ENCODE results near the gene HSBP1.
A peak's percentile ranks its signal among the peaks of the same experiment; 100 is the strongest.

Gene HSBP1

GRCh38 chr16:83792391-83792790 lies 15.4 kb upstream of the HSBP1 start:
- Mint-ChIP-seq H3K4me3 (no peak overlapping the region), H3K27ac (no peak overlapping the region), H3K27me3 (peaks cover 2% of the 10 kb centered on the region), H3K4me1 (ENCODE audit: low read depth) (peaks cover 9% of the 10 kb centered on the region), H3K9me3 (no peaks in the 10 kb centered on the region), H3K36me3 (ENCODE audit: low read depth) (no peaks in the 10 kb centered on the region)
- intact Hi-C loops (cut with micrococcal nuclease): no loop called here

GRCh38 chr16:83793179-83793578 lies 14.6 kb upstream of the HSBP1 start:
- Mint-ChIP-seq H3K4me1 (ENCODE audit: low read depth) (peaks cover 9% of the 10 kb centered on the region), H3K27ac (no peak overlapping the region), H3K27me3 (no peaks in the 10 kb centered on the region), H3K4me3 (no peak overlapping the region), H3K36me3 (ENCODE audit: low read depth) (no peaks in the 10 kb centered on the region), H3K9me3 (no peaks in the 10 kb centered on the region)
- intact Hi-C loops (cut with micrococcal nuclease): no loop called here

- Mint-ChIP-seq H3K9me3 (no peaks in the 10 kb centered on the region), H3K36me3 (ENCODE audit: low read depth) (no peaks in the 10 kb centered on the region), H3K4me3 (no peak overlapping the region), H3K4me1 (ENCODE audit: low read depth) (peaks cover 9% of the 10 kb centered on the region), H3K27ac (no peak overlapping the region), H3K27me3 (no peaks in the 10 kb centered on the region)
- intact Hi-C loops (cut with micrococcal nuclease): no loop called here
Measured at GRCh38 chr16:83794860-83795554, 12.8 kb upstream of the HSBP1 start.

- H3K4me1 Mint-ChIP-seq (ENCODE audit: low read depth): peaks cover 11% of the 10 kb centered on the region
- intact Hi-C loops (cut with micrococcal nuclease): no loop called here
- no peak overlapping the region for H3K27ac Mint-ChIP-seq
- H3K36me3 Mint-ChIP-seq (ENCODE audit: low read depth): no peaks in the 10 kb centered on the region
- no peak overlapping the region for H3K4me3 Mint-ChIP-seq
- H3K27me3 Mint-ChIP-seq: peaks cover 1% of the 10 kb centered on the region
- H3K9me3 Mint-ChIP-seq: no peaks in the 10 kb centered on the region
Measured at GRCh38 chr16:83797013-83797412, 10.8 kb upstream of the HSBP1 start.

GRCh38 chr16:83799336-83799735 lies 8.4 kb upstream of the HSBP1 start:
- Mint-ChIP-seq H3K9me3 (no peaks in the 10 kb centered on the region), H3K36me3 (ENCODE audit: low read depth) (no peaks in the 10 kb centered on the region), H3K27ac (no peak overlapping the region), H3K4me3 (no peak overlapping the region), H3K4me1 (ENCODE audit: low read depth) (peaks cover 33% of the 10 kb centered on the region), H3K27me3 (peaks cover 1% of the 10 kb centered on the region)
- intact Hi-C loops (cut with micrococcal nuclease): no loop called here

- no peaks in the 10 kb centered on the region for H3K9me3 Mint-ChIP-seq
- H3K4me3 Mint-ChIP-seq: no peak overlapping the region
- no peak overlapping the region for H3K27ac Mint-ChIP-seq
- peaks cover 50% of the 10 kb centered on the region for H3K4me1 Mint-ChIP-seq (ENCODE audit: low read depth)
- H3K27me3 Mint-ChIP-seq: peaks cover 1% of the 10 kb centered on the region
- no peaks in the 10 kb centered on the region for H3K36me3 Mint-ChIP-seq (ENCODE audit: low read depth)
- intact Hi-C loops (cut with micrococcal nuclease): no loop called here
Measured at GRCh38 chr16:83802135-83802534, 5.6 kb upstream of the HSBP1 start.

GRCh38 chr16:83802554-83803205 lies 5.1 kb upstream of the HSBP1 start:
- no peak overlapping the region for H3K4me3 Mint-ChIP-seq
- no peaks in the 10 kb centered on the region for H3K9me3 Mint-ChIP-seq
- H3K36me3 Mint-ChIP-seq (ENCODE audit: low read depth): peaks cover under 1% of the 10 kb centered on the region
- peaks cover 53% of the 10 kb centered on the region for H3K4me1 Mint-ChIP-seq (ENCODE audit: low read depth)
- intact Hi-C loops (cut with micrococcal nuclease): no loop called here
- peaks cover 1% of the 10 kb centered on the region for H3K27me3 Mint-ChIP-seq
- no peak overlapping the region for H3K27ac Mint-ChIP-seq

GRCh38 chr16:83803811-83804210 lies 4.0 kb upstream of the HSBP1 start:
- Mint-ChIP-seq H3K36me3 (ENCODE audit: low read depth) (peaks cover 12% of the 10 kb centered on the region), H3K4me3 (no peak overlapping the region), H3K27ac (peak overlapping the region; percentile 98), H3K4me1 (ENCODE audit: low read depth) (peaks cover 59% of the 10 kb centered on the region), H3K27me3 (peaks cover 1% of the 10 kb centered on the region), H3K9me3 (no peaks in the 10 kb centered on the region)
- intact Hi-C loops (cut with micrococcal nuclease): no loop called here

GRCh38 chr16:83804366-83804765 lies 3.4 kb upstream of the HSBP1 start:
- H3K4me3 Mint-ChIP-seq: no peak overlapping the region
- intact Hi-C loops (cut with micrococcal nuclease): no loop called here
- H3K4me1 Mint-ChIP-seq (ENCODE audit: low read depth): peaks cover 65% of the 10 kb centered on the region
- peak overlapping the region; percentile 98 for H3K27ac Mint-ChIP-seq
- peaks cover 18% of the 10 kb centered on the region for H3K36me3 Mint-ChIP-seq (ENCODE audit: low read depth)
- peaks cover 1% of the 10 kb centered on the region for H3K27me3 Mint-ChIP-seq
- H3K9me3 Mint-ChIP-seq: no peaks in the 10 kb centered on the region

GRCh38 chr16:83806036-83806435 lies 1.7 kb upstream of the HSBP1 start:
- Mint-ChIP-seq H3K27ac (peak overlapping the region; percentile 98), H3K9me3 (no peaks in the 10 kb centered on the region), H3K4me3 (peak overlapping the region; percentile 70), H3K36me3 (ENCODE audit: low read depth) (peaks cover 34% of the 10 kb centered on the region), H3K4me1 (ENCODE audit: low read depth) (peaks cover 68% of the 10 kb centered on the region), H3K27me3 (no peaks in the 10 kb centered on the region)
- intact Hi-C loops (cut with micrococcal nuclease): loop anchor here (5.0 kb wide), 2 partner anchors 34 to 91 kb away; partner anchors contain the start of gene MLYCD

GRCh38 chr16:83806731-83807130 lies 1.0 kb upstream of the HSBP1 start:
- Mint-ChIP-seq H3K27me3 (no peaks in the 10 kb centered on the region), H3K27ac (peak overlapping the region; percentile 98), H3K9me3 (no peaks in the 10 kb centered on the region), H3K36me3 (ENCODE audit: low read depth) (peaks cover 41% of the 10 kb centered on the region), H3K4me1 (ENCODE audit: low read depth) (peaks cover 68% of the 10 kb centered on the region), H3K4me3 (no peak overlapping the region)
- intact Hi-C loops (cut with micrococcal nuclease): loop anchor here (5.0 kb wide), 2 partner anchors 34 to 91 kb away; partner anchors contain the start of gene MLYCD

- Mint-ChIP-seq H3K36me3 (ENCODE audit: low read depth) (peaks cover 47% of the 10 kb centered on the region), H3K27me3 (no peaks in the 10 kb centered on the region), H3K4me1 (ENCODE audit: low read depth) (peaks cover 63% of the 10 kb centered on the region), H3K27ac (peak overlapping the region; percentile 98), H3K4me3 (no peak overlapping the region), H3K9me3 (no peaks in the 10 kb centered on the region)
- intact Hi-C loops (cut with micrococcal nuclease): loop anchor here (5.0 kb wide), 2 partner anchors 35 to 90 kb away; partner anchors contain the start of gene MLYCD
Measured at GRCh38 chr16:83807327-83807709, 460 bp upstream of the HSBP1 start.

GRCh38 chr16:83808573-83809014 lies 816 bp downstream of the HSBP1 start:
- Mint-ChIP-seq H3K4me1 (ENCODE audit: low read depth) (peaks cover 64% of the 10 kb centered on the region), H3K9me3 (no peaks in the 10 kb centered on the region), H3K4me3 (peak overlapping the region; percentile 98), H3K36me3 (ENCODE audit: low read depth) (peaks cover 58% of the 10 kb centered on the region), H3K27ac (peak overlapping the region; percentile 98), H3K27me3 (no peaks in the 10 kb centered on the region)
- intact Hi-C loops (cut with micrococcal nuclease): loop anchor here (5.0 kb wide), 2 partner anchors 36 to 89 kb away; partner anchors contain the start of gene MLYCD

GRCh38 chr16:83809092-83809491 lies 1.3 kb downstream of the HSBP1 start:
- no peaks in the 10 kb centered on the region for H3K9me3 Mint-ChIP-seq
- no peaks in the 10 kb centered on the region for H3K27me3 Mint-ChIP-seq
- intact Hi-C loops (cut with micrococcal nuclease): loop anchor here (5.0 kb wide), 2 partner anchors 37 to 88 kb away; partner anchors contain the start of gene MLYCD
- peak overlapping the region; percentile 98 for H3K27ac Mint-ChIP-seq
- peaks cover 64% of the 10 kb centered on the region for H3K4me1 Mint-ChIP-seq (ENCODE audit: low read depth)
- H3K36me3 Mint-ChIP-seq (ENCODE audit: low read depth): peaks cover 58% of the 10 kb centered on the region
- H3K4me3 Mint-ChIP-seq: peak overlapping the region; percentile 98
